ENCODE results near the gene MFAP3L. TPM values are rescaled to one million over a fixed set of nuclear protein-coding genes. Genes with fewer than 3 reads are reported as not detected.

MFAP3L gene
- total and polyA plus RNA-seq, 12 donors = 0.94 to 5.9 (median 3.5) TPM

- no peak for TF ChIP-seq CTCF (IDR thresholded peaks at IDR 0.05)
- H3K9me3 ChIP-seq = no peaks in the 10 kb centered on the region
- WGBS, 2 donors = 77 to 78% methylated on average over 6 of the region's 6 CpGs
- ATAC-seq (no peak), DNase-seq (no peak)
- no peak overlapping the region for H3K27ac ChIP-seq
- peaks cover 0 to 17% (median 6%) of the 10 kb centered on the region in 7 donors for H3K27me3 ChIP-seq
- H3K36me3 ChIP-seq = no peaks in the 10 kb centered on the region
- no peaks in the 10 kb centered on the region for H3K4me1 ChIP-seq
- intact Hi-C loops (cut with DNase I) = no loop called here
- H3K4me3 ChIP-seq = no peak overlapping the region
Measured at GRCh38 chr4:169975131-169975837, 50.9 kb downstream of the MFAP3L start.

- peaks cover 0 to 23% (median 3%) of the 10 kb centered on the region in 7 donors for H3K27me3 ChIP-seq
- no peaks in the 10 kb centered on the region for H3K36me3 ChIP-seq
- intact Hi-C loops (cut with DNase I) = no loop called here
- H3K27ac ChIP-seq = no peak overlapping the region
- H3K9me3 ChIP-seq = peaks cover 0 to 14% (median 0%) of the 10 kb centered on the region in 11 donors
- ATAC-seq (no peak), DNase-seq (no peak)
- no peaks in the 10 kb centered on the region for H3K4me1 ChIP-seq
- 72 to 73% methylated on average over 9 of the region's 9 CpGs for WGBS, 2 donors
- TF ChIP-seq CTCF (IDR thresholded peaks at IDR 0.05) = no peak
- no peak overlapping the region for H3K4me3 ChIP-seq
Measured at GRCh38 chr4:169971456-169972015, 54.7 kb downstream of the MFAP3L start.

GRCh38 chr4:169968999-169969398, 57.2 kb downstream of the MFAP3L start:
- DNase-seq (no peak), ATAC-seq (no peak)
- 55 to 67% methylated on average over 2 of the region's 2 CpGs for WGBS, 2 donors
- H3K4me3 ChIP-seq = no peak overlapping the region
- H3K27ac ChIP-seq = no peak overlapping the region
- TF ChIP-seq CTCF (IDR thresholded peaks at IDR 0.05) = no peak
- peaks cover 0 to 6% (median under 1%) of the 10 kb centered on the region in 9 donors for H3K4me1 ChIP-seq
- peaks cover 0 to 10% (median 0%) of the 10 kb centered on the region in 7 donors for H3K27me3 ChIP-seq
- intact Hi-C loops (cut with DNase I) = no loop called here
- H3K36me3 ChIP-seq = no peaks in the 10 kb centered on the region
- peaks cover 0 to 14% (median 0%) of the 10 kb centered on the region in 11 donors for H3K9me3 ChIP-seq

- intact Hi-C loops (cut with DNase I) = no loop called here
- 21 to 24% methylated on average over 1 of the region's 1 CpG for WGBS, 2 donors
- H3K9me3 ChIP-seq = peaks cover 0 to 14% (median 0%) of the 10 kb centered on the region in 11 donors
- no peak for ATAC-seq
- TF ChIP-seq CTCF (IDR thresholded peaks at IDR 0.05) = no peak
- no peak for DNase-seq
- H3K4me1 ChIP-seq = peaks cover 0 to 11% (median 4%) of the 10 kb centered on the region in 9 donors
- H3K27me3 ChIP-seq = no peaks in the 10 kb centered on the region
- H3K36me3 ChIP-seq = no peaks in the 10 kb centered on the region
- no peak overlapping the region for H3K4me3 ChIP-seq
- H3K27ac ChIP-seq = no peak overlapping the region
Measured at GRCh38 chr4:169963998-169964397, 62.2 kb downstream of the MFAP3L start.

Data from heart right ventricle (tissue), 16 donors.